Parathyroid adenoma (tissue), 2 donors: ENCODE measurements around the gene CCR2.

Experiments
- H2AFZ ChIP-seq: fragments of 300-600 bp; sonication (generic); one replicate; pipeline ENCODE4 v1.7.0; 2017; ENCODE audit warnings: antibody characterized with exemption, mild to moderate bottlenecking
- H3K27ac ChIP-seq: fragments of 300-600 bp; sonication (generic); one replicate; pipeline ENCODE4 v1.7.0; 2017
- H3K27me3 ChIP-seq: fragments of 300-600 bp; sonication (generic); one replicate; pipeline ENCODE4 v1.7.0; 2017; ENCODE audit warnings: low read length; ENCODE audit not compliant: control insufficient read depth, insufficient read depth
- H3K36me3 ChIP-seq: fragments of 300-600 bp; sonication (generic); one replicate; pipeline ENCODE4 v1.7.0; 2017; ENCODE audit warnings: low read length; ENCODE audit not compliant: control insufficient read depth, insufficient read depth
- H3K4me1 ChIP-seq: fragments of 300-600 bp; sonication (generic); one replicate; pipeline ENCODE4 v1.7.0; 2017; ENCODE audit warnings: control low read depth
- H3K4me2 ChIP-seq: fragments of 300-600 bp; sonication (generic); one replicate; pipeline ENCODE4 v1.7.0; 2017; ENCODE audit warnings: low read length
- H3K4me3 ChIP-seq: fragments of 300-600 bp; sonication (generic); one replicate; pipeline ENCODE4 v1.7.0; 2017; ENCODE audit warnings: low read depth, low read length
- H3K79me2 ChIP-seq: fragments of 300-600 bp; sonication (generic); one replicate; pipeline ENCODE4 v1.7.0; 2017; ENCODE audit warnings: control low read depth
- H3K9ac ChIP-seq: fragments of 300-600 bp; sonication (generic); one replicate; pipeline ENCODE4 v1.7.0; 2017; ENCODE audit warnings: mild to moderate bottlenecking
- H3K9me3 ChIP-seq: fragments of 300-600 bp; sonication (generic); one replicate; pipeline ENCODE4 v1.7.0; 2017; ENCODE audit warnings: low read length; ENCODE audit not compliant: control insufficient read depth
- TF ChIP-seq, protein P1 (sequence below): fragments of 300-600 bp; sonication (generic); IDR thresholded peaks from one replicate; pipeline ENCODE4 v1.7.0; 2017; ENCODE audit warnings: antibody characterized with exemption, mild to moderate bottlenecking
- donor health status: primary hyperparathyroidism.

CCR2 gene

GRCh38 chr3:46408853-46409252 lies 54.9 kb downstream of the CCR2 start:
- H3K4me1 ChIP-seq = no peaks in the 10 kb centered on the region
- no peak overlapping the region for H3K4me3 ChIP-seq
- H3K36me3 ChIP-seq = no peaks in the 10 kb centered on the region
- H3K27me3 ChIP-seq = no peaks in the 10 kb centered on the region
- H3K9ac ChIP-seq = no peak overlapping the region
- H3K79me2 ChIP-seq = no peaks in the 10 kb centered on the region
- no peak overlapping the region for H3K27ac ChIP-seq
- no peak overlapping the region for H2AFZ ChIP-seq
- TF ChIP-seq, protein P1, sequence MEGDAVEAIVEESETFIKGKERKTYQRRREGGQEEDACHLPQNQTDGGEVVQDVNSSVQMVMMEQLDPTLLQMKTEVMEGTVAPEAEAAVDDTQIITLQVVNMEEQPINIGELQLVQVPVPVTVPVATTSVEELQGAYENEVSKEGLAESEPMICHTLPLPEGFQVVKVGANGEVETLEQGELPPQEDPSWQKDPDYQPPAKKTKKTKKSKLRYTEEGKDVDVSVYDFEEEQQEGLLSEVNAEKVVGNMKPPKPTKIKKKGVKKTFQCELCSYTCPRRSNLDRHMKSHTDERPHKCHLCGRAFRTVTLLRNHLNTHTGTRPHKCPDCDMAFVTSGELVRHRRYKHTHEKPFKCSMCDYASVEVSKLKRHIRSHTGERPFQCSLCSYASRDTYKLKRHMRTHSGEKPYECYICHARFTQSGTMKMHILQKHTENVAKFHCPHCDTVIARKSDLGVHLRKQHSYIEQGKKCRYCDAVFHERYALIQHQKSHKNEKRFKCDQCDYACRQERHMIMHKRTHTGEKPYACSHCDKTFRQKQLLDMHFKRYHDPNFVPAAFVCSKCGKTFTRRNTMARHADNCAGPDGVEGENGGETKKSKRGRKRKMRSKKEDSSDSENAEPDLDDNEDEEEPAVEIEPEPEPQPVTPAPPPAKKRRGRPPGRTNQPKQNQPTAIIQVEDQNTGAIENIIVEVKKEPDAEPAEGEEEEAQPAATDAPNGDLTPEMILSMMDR = no peak
- H3K9me3 ChIP-seq = no peaks in the 10 kb centered on the region
- H3K4me2 ChIP-seq = no peak overlapping the region

DNA sequence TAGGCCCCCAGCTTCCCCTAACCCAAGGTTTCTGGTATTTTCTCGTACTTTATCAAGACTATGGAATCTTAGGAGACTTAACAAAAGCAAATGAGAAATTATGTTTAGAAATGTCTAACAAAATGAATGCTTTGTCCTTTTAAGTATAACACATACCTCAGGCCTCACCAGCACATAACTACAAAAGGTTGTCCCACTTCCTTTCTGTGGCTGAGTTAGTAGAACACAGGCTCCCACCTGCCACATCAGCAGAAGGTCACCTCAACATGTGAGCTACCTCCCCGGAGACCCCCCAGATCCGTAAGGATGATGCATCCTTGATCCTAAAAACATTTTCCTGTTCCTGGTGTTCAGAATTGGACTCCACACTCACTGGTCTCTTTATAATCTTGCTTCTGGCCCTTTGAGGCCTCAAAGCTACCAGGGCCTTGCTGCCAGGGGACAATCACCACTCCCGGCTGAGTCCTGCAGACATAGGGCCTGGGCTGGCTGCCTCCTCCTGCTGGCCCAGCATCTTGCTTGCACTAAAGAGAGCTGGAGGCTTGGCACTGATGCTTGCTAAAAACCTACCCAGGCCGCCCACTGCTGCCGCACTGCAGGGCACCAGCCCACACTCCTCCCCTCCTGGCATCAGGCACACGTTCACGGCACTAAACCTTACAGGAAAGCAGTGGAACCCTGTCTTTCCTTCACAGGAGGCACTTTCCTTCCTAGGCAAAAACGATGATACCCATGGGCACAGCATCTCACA lies 56.0 kb downstream of the CCR2 start:
- H2AFZ ChIP-seq = no peak overlapping the region
- H3K27ac ChIP-seq = no peak overlapping the region
- H3K79me2 ChIP-seq = no peaks in the 10 kb centered on the region
- no peaks in the 10 kb centered on the region for H3K9me3 ChIP-seq
- H3K4me1 ChIP-seq = no peaks in the 10 kb centered on the region
- H3K27me3 ChIP-seq = no peaks in the 10 kb centered on the region
- H3K9ac ChIP-seq = no peak overlapping the region
- TF ChIP-seq, protein P1 = no peak
- no peak overlapping the region for H3K4me3 ChIP-seq
- H3K36me3 ChIP-seq = no peaks in the 10 kb centered on the region
- no peak overlapping the region for H3K4me2 ChIP-seq
